Sciatic nerve (tissue), 2 donors: ENCODE results near the gene STXBP1. TPM values are rescaled to one million over a fixed set of nuclear protein-coding genes. Genes with fewer than 3 reads are reported as not detected.

ENCODE experiments used
- ATAC-seq: fragments of 200-7000 bp; cut with Tn5 transposase; one replicate; pipeline ENCODE4 v1.9.1; 2020; ENCODE audit warnings: mild to moderate bottlenecking, moderate library complexity
- DNase-seq: peaks from one replicate; pipeline ENCODE4 v3.0.0-alpha.2; 2020; ENCODE audit warnings: low spot score
- intact Hi-C: fragments of 100-400 bp; cut with DNase I; formaldehyde crosslinking; loops from one replicate; pipeline ENCODE4 v1.14.2; 2022
- total RNA-seq: library from RNA; stranded (reverse); fragmentation: NEBNext Ultra II Directional; extraction: Animal tissue kit (Norgen Biotek cat#: 25700); gene quantifications from one replicate; pipeline ENCODE4 v1.2.1, GENCODE V29; 2021
- donor health status: DM: no; HTN: no; CAD: no.
- donor health status: DM: no; HTN: no; CAD: no.

Gene STXBP1
- total RNA-seq, 1 donor from 2014 or later = 113 TPM

- intact Hi-C loops = no loop called here
- DNase-seq (peak; percentile 76), ATAC-seq (peak; percentile 48)
These were observed 129.9 kb downstream of the STXBP1 start for GRCh38 chr9:127741831-127742434.

Other genes with a start within 250 kb of the STXBP1 start
- 22.5 TPM for gene SLC2A8, start 215.1 kb upstream of the STXBP1 start, total RNA-seq
- 12.8 TPM for gene ZNF79, start 187.9 kb upstream of the STXBP1 start, total RNA-seq
- gene RPL12, start 160.9 kb upstream of the STXBP1 start, total RNA-seq = 894 TPM
- 27.0 TPM for gene LRSAM1, start 160.8 kb upstream of the STXBP1 start, total RNA-seq
- gene CFAP157, start 94.7 kb downstream of the STXBP1 start, total RNA-seq = 0.80 TPM
- gene PTRH1, start 103.4 kb downstream of the STXBP1 start, total RNA-seq = 10.3 TPM
- gene TTC16, start 103.8 kb downstream of the STXBP1 start, total RNA-seq = 0.13 TPM
- 6.8 TPM for gene TOR2A, start 123.0 kb downstream of the STXBP1 start, total RNA-seq
- 22.6 TPM for gene SH2D3C, start 166.4 kb downstream of the STXBP1 start, total RNA-seq
- gene CDK9, start 173.8 kb downstream of the STXBP1 start, total RNA-seq = 127 TPM
- 69.7 TPM for gene FPGS, start 190.6 kb downstream of the STXBP1 start, total RNA-seq
- gene ENG, start 242.4 kb downstream of the STXBP1 start, total RNA-seq = 285 TPM